GM19397 (cell line): ENCODE results near the gene GRIK2.
A peak's percentile ranks its signal among the peaks of the same experiment; 100 is the strongest.
"Not testable (repeated sequence)": the region's sequence is repeated elsewhere in the genome, so short reads cannot be mapped to it uniquely, and the experiment has no call there.

Experiments used
- ATAC-seq: cut with Tn5 transposase; IDR thresholded peaks from one replicate; pipeline ENCODE4 v1.9.1; 2021; ENCODE audit warnings: mild to moderate bottlenecking, moderate library complexity; ENCODE audit not compliant: unreplicated experiment

The GRIK2 gene

DNA sequence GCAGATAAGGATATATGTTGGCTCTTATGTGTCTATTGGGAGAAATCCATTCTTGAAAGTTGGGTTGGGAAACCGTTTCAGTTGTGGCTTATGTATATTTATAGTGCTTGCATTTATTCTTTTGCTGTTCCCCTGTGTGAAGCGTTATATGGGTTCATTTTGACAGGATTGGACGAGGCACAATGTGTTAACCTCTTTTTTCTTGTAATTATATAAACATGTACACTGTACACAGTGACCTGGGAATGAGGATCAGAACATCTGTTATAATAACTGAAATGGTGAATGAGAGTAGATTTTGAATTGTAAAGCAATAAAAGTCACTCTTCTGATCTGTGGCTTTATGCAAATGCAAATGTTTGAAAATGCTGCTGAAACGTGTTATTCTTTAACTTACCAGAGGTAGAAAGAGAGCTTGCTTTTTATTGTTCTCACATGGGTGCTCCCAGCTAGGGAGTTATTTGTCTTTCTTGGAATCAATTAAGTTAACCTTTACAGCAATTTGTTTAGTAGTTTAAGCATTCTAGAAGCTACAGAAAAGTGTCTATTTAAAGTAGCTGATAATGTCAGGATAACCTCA lies 213.7 kb downstream of the GRIK2 start:
- ATAC-seq: no peak

DNA sequence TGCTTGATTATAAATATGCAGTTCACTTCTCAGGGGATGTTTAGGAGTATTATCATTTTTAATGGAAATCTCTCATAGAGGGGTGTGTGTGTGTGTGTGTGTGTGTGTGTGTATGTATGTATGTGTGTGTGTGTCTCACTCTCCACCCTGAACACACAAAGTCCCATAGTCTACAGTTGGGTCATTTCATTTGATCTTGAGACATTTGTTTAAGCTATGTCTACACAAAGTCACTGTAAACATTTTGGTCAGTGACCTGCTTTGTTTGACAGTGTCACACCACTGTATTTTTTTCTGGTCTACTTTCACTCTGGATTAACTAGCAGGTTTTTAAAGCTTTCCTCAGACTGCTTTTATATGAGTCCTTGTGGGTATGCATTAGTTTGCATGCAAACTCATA lies 215.2 kb downstream of the GRIK2 start:
- no peak for ATAC-seq

DNA sequence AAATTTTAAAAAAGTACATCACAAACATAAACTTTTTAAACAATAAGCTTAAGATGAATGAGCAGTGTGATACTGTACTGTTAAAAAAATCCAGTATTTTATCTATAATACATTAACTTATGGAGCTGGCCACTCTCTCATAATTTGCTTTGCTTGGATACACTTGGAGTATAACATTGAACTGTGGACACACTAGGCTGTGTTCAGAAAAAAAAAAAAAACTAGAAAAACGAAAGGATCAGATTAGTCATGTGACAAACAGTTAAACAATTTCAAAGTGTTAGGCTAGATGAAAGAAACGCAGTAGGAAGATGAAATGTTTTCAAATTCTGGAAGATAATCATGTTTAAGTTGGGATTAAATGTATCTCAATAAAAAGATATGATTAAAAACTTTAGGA lies 220.0 kb downstream of the GRIK2 start:
- no peak for ATAC-seq

DNA sequence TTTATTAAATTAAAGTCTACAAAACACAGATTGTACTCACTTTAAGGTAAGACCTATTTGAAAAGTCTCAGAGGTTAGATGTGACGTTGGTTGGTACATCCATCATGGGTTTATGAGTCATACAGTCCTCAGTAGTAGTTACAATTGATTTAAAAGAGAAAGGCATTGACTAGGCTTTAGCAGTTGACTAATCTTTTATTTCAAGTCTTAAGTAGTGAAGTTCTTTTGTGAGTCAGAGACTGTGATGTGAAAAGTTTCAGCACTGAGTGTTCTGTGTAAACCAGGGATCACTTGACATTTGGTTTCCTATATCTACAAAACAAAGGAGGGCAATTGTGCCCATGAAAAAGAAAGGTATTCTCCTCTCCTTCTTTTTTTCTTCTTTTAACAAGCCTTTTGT lies 221.3 kb downstream of the GRIK2 start:
- no peak for ATAC-seq

DNA sequence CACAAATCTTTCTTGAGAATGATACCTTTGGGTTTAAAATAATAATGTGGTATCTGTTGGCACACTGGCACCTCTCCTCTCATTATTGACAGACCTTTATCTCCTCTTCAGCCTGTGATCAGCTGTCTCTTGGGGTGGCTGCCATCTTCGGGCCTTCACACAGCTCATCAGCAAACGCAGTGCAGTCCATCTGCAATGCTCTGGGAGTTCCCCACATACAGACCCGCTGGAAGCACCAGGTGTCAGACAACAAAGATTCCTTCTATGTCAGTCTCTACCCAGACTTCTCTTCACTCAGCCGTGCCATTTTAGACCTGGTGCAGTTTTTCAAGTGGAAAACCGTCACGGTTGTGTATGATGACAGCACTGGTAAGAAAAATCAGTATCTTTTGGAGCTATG lies 232.8 kb downstream of the GRIK2 start:
- no peak for ATAC-seq

DNA sequence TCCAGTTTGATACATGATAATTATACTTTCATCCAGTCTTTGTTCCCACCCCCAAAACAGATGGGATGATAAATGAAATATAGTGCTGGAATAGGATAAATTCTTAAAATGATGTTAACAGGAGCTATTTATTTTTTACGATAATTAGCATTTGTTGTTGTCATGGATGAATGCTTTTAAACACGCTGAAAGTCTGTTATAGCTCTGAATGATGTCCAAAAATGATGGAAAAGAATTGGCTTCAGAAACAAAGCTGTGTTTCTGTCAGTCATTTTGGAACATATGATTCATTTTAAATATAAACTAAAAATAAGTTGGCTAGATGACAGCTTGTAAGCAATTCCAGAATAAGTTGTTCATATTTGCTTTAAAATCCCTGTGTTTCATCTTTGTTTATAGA lies 237.4 kb downstream of the GRIK2 start:
- ATAC-seq: no peak

DNA sequence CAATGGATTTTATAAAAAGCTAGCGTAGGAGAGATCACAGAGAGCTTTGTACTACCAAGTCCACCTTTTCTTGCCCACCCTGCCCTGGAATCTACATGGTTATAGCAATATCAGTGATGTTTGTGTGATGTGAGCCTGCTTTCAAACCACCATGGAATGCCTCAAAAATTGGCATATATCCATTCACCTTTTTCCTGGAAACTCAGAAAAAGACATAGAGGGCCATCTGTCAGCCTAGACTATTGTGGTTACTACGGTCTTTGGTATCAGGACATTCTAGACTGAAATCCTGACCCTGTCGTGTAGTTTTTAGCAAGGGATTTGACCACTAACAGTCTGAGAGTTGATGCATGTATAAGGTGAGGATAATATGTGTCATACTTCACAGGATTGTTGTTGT lies 239.6 kb downstream of the GRIK2 start:
- no peak for ATAC-seq

DNA sequence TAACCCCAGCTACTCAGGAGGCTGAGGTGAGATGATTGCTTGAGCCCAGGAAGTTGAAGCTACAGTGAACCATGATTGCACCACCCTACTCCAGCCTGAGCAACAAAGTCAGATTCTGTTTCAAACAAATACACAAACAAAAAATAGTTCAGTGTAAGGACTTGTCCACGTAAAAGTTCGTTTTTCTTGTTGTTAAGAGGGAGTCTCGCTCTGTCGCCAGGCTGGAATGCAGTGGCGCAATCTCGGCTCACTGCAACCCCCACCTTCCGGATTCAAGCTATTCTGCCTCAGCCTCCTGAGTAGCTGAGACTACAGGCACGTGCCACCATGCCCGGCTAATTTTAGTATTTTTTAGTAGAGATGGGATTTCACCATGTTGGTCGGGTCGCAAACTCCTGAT lies 245.4 kb downstream of the GRIK2 start:
- ATAC-seq: not testable (repeated sequence)

DNA sequence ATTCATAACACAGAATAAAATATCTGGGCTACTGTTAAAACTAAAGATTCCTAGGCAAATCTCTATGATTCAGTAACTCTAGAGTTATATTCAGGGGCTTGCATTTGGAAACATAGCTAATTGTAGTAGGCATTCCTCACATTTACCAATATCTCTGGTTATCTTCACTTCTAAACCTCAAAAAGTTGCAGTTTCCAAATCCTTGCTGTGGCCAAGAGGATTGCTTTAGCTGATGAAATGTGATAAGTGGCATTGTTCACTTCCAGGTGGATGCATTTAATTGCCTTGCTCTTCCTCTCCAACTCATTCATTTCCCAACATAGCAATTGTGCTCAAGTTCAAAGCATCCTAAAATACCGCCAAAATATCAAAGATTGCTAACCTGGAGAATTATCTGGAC lies 246.6 kb downstream of the GRIK2 start:
- no peak for ATAC-seq

DNA sequence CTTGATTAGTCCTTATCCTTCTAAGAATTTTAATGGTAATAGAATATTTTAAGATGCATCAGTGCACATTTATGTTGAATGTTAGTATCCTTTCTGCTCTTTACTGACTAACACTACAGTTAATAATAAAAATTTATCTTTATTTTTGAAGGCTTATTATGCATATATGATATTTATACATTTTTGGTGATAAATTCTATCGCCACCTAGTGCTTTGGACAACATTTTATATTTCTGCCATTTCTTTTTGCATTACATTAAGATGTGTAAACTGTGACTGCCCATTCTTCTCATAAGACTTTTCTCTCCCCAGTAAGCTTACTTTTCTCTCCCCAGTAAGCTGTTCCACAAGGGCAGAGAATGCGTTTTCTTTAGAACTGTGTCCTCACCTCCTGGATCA lies 252.3 kb downstream of the GRIK2 start:
- no peak for ATAC-seq

DNA sequence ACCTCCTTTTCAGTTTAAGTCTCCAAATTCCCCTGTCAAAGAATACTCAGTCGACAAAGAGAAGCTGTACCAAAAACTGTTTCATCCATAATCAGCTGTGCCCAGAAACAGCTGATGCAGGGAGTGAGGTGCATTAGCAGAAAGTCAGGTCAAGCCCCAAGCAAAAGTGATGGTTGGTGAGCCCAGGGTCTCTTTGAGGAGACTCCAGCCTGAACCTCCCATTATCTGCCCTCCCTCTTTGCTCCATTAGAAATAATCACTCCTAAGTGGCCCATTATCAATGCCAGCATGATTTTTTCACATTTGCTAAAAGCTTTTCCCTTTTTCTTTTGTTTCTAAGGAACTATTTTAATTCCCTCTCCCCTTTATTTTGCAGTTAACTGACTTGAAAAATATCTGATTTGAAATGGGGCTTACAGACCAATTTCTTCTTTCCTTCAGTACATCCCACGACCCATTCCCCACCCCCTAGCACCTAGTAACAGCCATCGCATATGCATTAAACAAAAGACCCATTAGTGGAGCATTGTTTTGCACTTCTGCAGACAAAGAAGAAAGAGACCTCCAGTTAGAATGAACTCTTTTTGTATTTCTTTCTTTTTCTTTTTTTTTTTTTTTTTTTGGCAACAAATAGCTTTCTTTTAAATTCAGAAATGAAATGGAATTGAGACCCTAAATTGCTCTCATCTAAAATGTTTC lies 257.0 kb downstream of the GRIK2 start:
- no peak for ATAC-seq

DNA sequence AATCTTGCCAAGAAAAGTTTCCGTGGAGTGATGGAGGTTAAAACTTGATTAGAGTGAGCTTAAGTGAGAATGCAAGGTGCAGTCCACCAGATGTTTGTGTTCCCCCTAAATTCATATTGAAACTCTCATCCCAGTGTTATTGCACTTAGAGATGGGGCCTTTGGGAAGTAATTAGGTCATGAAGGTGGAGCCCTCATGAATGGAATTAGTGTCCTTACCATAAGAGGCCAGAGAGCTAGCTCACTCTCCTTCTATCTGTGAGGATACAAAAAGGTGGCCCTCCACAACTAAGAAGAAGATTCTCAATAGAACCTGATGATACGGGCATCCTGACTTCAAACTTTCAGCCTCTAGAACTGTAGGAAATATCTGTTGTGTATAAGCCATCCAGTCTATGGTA lies 258.6 kb downstream of the GRIK2 start:
- ATAC-seq: no peak

DNA sequence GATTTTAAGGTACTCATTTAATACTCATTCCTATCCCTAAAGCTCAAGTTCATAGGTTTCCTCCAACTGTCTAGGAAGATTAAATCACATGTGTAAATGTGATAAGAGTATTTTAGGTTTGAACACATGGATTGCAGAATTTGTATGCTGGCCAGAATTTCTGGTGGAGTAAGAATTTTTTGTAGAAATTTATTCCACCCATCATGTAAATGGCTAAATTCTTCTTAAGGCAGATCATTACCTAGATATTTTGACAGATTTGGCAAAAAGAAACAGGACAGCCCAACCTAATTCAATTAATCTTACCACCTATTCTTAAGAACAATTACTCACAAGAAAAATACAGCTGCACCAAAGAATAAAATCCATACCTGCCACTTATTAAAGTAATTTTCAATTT lies 261.6 kb downstream of the GRIK2 start:
- no peak for ATAC-seq

DNA sequence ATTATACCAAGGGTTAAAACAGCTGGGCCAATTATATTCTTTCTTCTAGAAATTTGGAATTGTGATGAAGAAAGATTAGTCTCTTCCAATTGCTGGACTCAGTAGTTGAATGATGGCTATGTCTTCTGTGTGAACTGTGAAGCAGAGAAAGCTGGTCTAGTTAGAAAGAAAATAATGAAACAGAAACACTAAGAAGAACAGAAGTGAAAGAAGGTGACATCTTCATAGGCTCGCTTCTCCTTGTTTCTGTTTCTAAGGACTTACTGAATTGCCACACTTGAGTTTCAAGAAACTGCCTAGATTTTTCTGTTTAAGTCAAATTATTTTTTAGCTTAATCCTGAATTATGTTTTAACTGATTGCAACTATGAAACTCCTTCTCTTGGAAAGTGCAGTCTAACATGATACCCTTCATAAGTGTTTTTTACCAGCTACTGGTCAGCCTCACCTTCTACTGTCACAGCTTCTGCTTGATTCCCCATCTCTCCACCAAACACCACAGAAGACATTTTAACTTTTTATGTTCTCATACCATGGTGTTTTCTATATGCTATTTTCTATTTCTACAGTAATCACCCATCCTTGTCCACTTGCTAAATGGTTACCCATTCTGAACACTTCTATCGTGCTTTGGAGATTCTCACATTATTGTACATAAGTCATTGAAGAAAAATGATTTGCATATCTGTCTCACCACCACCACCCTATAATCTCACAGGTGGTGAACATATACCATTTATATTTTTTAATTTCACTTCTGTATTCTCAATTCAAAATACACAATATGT lies 268.8 kb downstream of the GRIK2 start:
- ATAC-seq: peak; percentile 85

DNA sequence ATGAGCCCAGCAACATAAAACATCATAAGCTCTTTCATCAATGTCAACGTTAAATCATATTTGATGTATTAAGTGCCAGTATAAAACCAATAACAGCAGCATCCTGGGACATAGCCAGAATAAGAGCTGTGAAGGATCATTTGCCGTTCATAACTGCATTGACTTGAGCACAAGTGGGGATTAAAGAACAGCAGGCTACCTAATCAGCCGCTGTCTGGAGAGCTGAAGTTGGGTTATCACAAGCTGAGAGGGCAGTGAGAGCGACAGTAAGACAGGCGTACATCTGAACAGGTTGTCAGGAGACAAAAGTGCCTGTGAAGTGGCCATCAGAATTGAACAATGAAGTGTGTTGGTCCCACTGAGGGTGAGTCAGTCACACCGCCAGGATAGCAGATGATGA lies 269.6 kb downstream of the GRIK2 start:
- ATAC-seq: no peak

DNA sequence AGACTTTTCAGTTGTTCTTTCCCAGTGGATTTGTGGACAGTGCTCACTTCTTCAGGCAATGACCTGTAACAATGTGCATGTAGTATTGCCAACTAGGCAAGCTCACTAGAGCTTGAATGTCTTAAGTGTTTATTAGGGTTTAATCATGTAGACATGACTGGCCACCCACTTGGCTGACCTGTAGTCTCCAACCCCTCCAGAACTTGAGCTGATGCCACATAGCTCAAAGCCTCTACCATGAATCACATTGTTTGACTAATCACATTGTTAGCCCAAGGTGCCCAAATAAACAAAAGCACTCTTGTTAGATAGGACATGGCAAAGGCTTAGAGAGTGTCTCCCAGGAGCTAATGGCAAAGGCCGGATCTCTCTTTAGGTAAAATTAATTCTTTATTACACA lies 272.7 kb downstream of the GRIK2 start:
- ATAC-seq: no peak

DNA sequence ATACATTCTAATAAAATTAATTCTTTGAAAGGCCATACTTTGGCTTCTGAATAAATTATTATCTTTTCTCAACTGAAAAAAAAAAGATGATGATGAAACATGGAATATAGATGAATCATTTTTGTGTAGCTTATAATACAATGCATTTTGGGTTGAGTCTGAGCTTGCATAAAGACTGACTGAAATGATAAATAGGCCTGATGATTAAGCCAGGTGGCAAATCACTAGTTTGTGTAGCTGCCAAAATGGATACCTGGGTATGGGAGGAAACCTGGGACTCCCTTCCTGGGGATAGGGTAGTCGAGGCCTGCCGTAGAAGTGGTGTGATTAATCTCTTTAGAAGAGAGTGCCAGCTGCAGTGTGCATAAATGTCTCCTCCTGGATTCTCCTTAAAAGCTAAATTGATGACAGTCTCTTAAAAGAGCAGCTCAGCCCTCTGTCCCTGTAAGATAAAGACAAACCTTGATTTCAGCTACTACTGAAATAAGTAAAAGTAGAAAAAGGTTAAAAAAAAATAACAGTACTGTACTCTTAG lies 275.1 kb downstream of the GRIK2 start:
- ATAC-seq: no peak

DNA sequence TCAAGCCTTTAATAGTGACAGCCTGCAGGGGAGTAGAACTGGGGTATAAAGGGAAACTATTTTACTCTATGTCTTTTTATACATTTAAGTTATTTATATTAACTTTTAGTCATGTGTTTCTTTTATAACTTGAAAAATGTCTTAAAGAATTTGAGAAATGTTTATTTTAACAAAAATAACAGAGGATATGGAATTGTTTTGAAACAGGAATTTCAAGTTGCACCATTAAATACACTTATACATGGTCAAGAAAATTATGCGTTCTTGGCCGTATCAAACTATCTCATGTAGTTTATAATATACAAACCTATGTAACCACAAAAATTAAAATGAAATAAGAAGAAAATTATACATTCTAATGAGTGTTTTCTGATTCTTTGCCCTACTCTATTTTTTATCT lies 282.7 kb downstream of the GRIK2 start:
- ATAC-seq: no peak

DNA sequence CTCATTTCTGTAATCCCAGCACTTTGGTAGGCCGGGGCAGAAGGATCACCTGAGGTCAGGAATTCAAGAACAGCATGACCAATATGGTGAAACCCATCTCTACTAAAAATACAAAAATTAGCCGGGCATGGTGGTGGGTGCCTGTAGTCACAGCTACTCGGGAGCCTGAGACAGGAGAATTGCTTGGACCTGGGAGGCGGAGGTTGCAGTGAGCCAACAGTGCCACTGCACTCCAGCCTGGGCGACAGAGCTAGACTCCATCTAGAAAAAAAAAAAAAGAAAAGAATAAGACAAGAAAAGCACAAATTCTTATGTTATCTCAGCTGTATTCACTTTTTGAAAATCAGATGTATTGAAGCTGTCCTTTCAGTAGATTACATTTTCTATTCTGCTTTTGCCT lies 289.4 kb downstream of the GRIK2 start:
- ATAC-seq: no peak

DNA sequence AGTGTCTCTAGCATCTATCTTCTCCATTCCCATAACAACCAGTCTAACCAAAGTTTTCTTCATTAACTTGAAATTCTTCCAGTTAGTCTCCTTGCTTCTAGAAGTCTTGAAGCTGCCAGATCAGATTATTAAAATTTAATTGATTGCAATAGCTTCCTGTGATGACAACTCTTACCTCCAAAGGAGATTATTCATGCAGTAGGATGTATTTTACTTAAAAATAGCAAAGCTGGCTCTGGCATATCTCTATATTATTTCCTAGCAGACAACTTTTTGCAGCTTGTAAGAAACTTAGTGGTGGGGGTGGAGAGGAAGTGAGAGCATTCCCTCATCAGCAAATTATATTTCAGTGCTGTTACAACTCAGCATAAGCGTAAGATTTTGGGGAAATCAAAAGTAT lies 290.4 kb downstream of the GRIK2 start:
- ATAC-seq: no peak

DNA sequence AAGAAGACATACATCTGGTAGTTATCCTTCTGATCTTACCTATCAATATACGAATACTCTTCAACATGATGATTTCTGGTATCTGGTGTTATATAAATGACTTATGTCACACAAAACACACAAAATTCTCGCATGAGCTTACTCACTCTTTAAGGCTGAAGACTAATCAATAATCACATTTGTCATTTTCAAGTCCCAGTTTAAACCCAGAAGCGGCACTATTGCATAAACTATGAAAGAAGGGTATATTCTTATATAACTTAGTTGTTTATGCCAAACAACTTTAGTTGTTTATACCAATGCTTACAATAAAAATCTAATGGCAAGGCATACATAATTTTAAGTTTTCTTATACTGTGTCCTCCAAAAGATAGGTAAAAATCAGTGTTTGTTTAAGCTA lies 293.1 kb downstream of the GRIK2 start:
- ATAC-seq: no peak

DNA sequence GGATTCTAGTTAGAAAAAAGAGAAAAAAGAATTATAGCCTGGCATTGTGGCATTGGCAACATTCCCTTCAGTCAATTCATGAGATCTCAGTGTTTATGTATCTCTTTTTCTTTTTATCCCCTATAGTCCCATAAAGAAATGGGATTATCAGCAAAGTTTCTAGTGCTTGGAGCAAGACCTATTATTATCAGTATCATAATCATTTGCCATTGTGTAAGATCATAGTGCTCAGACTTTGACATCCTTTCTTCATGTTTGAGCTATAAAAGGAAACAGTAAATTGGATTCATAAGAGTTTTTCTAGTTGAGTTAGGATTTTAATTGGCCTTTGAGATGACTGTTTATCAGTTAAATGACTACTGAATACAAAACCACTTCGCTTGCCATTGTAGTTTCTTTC lies 295.6 kb downstream of the GRIK2 start:
- no peak for ATAC-seq
